GM12872 (cell line): ENCODE measurements around the gene VASH2.

Experiments
- TF ChIP-seq, protein P1 (sequence below): IDR thresholded peaks from 3 replicates; pipeline ENCODE4 v1.5.1; 2011; ENCODE audit warnings: low read depth, mild to moderate bottlenecking, low read length, moderate library complexity; ENCODE audit not compliant: insufficient read depth

VASH2 gene

GRCh38 chr1:213015099-213016050 lies 65.0 kb downstream of the VASH2 start, which contains the start of gene ANGEL2:
Gene ANGEL2, minus strand, starts transcription at chr1:213015867. Its CDS starts 196 bp downstream, at chr1:213015671.
- TF ChIP-seq, protein P1, sequence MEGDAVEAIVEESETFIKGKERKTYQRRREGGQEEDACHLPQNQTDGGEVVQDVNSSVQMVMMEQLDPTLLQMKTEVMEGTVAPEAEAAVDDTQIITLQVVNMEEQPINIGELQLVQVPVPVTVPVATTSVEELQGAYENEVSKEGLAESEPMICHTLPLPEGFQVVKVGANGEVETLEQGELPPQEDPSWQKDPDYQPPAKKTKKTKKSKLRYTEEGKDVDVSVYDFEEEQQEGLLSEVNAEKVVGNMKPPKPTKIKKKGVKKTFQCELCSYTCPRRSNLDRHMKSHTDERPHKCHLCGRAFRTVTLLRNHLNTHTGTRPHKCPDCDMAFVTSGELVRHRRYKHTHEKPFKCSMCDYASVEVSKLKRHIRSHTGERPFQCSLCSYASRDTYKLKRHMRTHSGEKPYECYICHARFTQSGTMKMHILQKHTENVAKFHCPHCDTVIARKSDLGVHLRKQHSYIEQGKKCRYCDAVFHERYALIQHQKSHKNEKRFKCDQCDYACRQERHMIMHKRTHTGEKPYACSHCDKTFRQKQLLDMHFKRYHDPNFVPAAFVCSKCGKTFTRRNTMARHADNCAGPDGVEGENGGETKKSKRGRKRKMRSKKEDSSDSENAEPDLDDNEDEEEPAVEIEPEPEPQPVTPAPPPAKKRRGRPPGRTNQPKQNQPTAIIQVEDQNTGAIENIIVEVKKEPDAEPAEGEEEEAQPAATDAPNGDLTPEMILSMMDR, result no peak

- TF ChIP-seq, protein P1, result no peak
Measured at GRCh38 chr1:213017447-213018273, 67.3 kb downstream of the VASH2 start.

GRCh38 chr1:213019450-213019849 lies 69.1 kb downstream of the VASH2 start:
- TF ChIP-seq, protein P1, result no peak

DNA sequence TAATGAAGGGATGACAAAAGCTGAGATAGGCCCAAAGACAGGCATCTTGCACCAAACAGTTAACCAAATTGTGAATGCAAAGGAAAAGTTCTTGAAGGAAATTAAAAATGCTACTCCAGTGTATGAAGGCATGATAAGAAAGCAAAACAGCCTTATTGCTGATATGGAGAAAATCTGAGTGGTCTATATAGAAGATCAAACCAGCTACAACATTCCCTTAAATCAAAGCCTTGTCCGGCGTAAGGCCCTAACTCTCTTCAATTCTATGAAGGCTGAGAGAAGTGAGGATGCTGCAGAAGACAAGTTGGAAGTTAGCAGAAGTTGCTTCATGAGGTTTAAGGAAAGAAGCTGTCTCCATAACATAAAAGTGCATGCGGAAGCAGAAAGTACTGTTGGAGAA lies 69.7 kb downstream of the VASH2 start:
- TF ChIP-seq, protein P1, result no peak

DNA sequence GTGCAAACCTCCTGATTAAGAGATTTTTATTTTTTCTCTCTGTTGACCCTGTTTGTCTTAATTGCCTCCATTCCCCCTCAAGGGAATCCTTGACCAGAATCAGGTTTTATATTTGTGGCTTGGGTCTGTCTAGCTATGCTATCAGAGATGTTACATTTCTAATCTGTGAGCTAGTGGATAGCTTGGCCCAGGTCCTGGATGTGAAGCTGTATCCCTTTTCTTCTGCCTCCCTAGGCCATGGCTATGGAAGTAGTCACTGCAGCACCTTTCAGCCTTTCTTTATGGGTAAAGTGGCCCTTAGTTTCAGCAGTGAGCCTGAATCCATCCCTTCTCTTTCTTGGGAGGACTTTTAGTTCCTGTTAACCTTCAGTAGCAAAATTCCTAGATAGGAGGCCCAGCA lies 82.3 kb downstream of the VASH2 start:
- TF ChIP-seq, protein P1, result no peak

- TF ChIP-seq, protein P1, result no peak
Measured at GRCh38 chr1:213034713-213035112, 84.4 kb downstream of the VASH2 start.

GRCh38 chr1:213035573-213035972 lies 85.2 kb downstream of the VASH2 start:
- TF ChIP-seq, protein P1, result no peak
